Skin epidermis (tissue), 12 donors: Measurements from ENCODE around the gene KCNIP3.

Experiments
- H3K27ac ChIP-seq, 21 experiments: fragments of 200-600 bp; sonication (generic) in 11 of 21; one replicate each; pipeline ENCODE4 v1.5.0; 2020; ENCODE audit warnings: mild to moderate bottlenecking in 3 of 21, inconsistent platforms in 2 of 21, moderate library complexity in 2 of 21
- H3K4me3 ChIP-seq, 7 experiments: fragments of 200-600 bp; sonication (generic) in 2 of 7; one replicate each; pipeline ENCODE4 v1.5.0; 2020; ENCODE audit warnings: inconsistent platforms in 2 of 7, mild to moderate bottlenecking in 2 of 7, moderate library complexity in 1 of 7

KCNIP3 gene

DNA sequence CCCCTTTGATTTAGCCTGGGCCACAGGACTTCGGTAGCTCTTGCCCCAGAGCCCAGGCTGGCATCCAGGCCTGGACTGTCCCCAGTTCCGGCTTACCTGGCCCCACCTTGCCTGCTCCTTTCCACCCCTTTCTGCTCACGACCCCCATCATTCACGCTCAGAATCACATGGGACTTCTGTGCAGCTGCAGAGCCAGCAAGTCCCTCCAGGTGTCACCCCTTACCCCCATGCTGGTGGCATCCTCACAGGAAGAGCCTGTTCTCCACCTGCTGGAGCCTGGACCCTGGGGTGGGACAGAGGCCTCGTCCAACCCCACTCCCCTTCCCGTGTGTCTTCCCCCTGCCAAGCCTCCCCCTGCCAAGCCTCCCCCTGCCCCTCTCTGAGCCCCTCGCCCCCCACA is 7.9 kb upstream of the KCNIP3 start:
- H3K4me3 ChIP-seq = no peak overlapping the region
- H3K27ac ChIP-seq = no peak overlapping the region

DNA sequence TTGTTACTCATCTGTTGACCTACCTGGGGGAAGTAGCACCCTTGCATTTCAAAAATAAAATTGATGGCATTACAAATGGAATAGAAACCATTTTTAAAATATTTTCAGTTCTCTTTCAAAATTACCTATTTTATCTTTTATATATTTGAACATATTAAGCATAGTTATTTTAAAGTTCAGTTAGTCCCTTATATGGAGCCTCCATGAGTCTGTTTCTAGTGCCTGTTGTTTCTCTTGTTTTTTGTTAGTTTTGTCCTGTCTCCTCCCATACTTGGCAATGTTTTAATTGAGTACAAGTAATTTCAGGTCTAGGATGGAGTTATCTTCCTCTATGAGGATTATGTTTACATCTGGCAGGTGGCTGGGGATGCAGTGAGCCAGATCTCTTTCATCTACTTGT is 5.9 kb upstream of the KCNIP3 start:
- Histone ChIP-seq H3K4me3 (no peak overlapping the region), H3K27ac (no peak overlapping the region)

DNA sequence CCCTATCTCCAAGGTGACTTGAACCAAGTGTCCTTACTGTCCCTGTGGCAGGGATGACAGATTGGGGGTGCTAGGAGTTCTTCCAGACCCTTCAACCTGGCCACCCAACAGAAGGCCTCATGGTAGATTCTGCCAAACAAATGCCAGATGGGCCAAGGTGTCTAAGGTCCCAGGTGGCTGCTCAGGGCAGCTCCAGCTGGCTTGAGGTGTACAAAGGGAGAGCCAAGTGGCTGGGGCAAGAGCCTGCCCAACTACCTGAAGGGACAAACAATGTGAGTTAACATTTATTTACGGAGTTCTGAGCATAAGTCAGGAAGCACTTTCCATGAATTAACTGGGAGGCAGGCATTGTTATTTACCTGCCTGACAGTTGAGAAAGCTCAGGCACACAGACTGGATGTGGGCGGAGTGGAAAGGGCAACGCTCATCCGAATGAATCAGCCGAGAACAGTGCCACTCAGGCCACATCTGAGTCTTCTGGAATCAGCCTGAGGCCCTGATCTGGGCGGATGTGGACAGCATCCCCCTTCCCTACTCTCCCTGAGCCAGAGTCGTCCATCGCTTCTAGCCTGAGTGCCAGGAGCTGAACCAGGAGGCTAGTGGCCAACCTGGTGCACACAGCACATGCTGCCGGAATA is 4.4 kb upstream of the KCNIP3 start:
- Histone ChIP-seq H3K4me3 (no peak overlapping the region), H3K27ac (peak overlapping the region in 1 of 21 experiments; percentile 41)

GRCh38 chr2:95294579-95295250 is 2.4 kb upstream of the KCNIP3 start:
- Histone ChIP-seq H3K27ac (no peak overlapping the region), H3K4me3 (no peak overlapping the region)

DNA sequence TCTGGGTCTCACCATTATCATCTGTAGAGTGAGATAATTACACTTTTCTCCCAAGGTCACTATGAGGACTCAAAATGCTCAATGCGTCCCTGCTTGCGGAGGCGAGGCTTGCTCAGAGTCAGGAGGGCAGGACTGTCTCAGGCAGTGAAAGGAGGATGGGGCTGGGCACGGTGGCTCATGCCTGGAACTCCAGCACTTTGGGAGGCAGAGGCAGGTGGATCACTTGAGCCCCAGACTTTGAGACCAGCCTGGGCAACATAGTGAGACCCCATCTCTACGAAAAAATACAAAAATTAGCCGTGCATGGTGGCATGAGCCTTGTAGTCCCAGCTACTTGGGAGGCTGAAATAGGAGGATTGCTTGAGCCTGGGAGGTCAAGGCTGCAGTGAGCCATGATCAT is 1.8 kb upstream of the KCNIP3 start:
- no peak overlapping the region for H3K27ac ChIP-seq
- no peak overlapping the region for H3K4me3 ChIP-seq

- Histone ChIP-seq H3K4me3 (no peak overlapping the region), H3K27ac (no peak overlapping the region)
Measured at GRCh38 chr2:95296011-95296410, 1.1 kb upstream of the KCNIP3 start.

GRCh38 chr2:95297639-95298395 is 670 bp downstream of the KCNIP3 start:
- no peak overlapping the region for H3K27ac ChIP-seq
- H3K4me3 ChIP-seq = no peak overlapping the region

GRCh38 chr2:95298486-95299111 is 1.5 kb downstream of the KCNIP3 start:
- H3K4me3 ChIP-seq = no peak overlapping the region

GRCh38 chr2:95299961-95300360 is 2.8 kb downstream of the KCNIP3 start:
- Histone ChIP-seq H3K4me3 (no peak overlapping the region), H3K27ac (no peak overlapping the region)

More at GRCh38 chr2:95298486-95299111, 1.5 kb downstream of the KCNIP3 start:
- H3K27ac ChIP-seq = no peak overlapping the region

DNA sequence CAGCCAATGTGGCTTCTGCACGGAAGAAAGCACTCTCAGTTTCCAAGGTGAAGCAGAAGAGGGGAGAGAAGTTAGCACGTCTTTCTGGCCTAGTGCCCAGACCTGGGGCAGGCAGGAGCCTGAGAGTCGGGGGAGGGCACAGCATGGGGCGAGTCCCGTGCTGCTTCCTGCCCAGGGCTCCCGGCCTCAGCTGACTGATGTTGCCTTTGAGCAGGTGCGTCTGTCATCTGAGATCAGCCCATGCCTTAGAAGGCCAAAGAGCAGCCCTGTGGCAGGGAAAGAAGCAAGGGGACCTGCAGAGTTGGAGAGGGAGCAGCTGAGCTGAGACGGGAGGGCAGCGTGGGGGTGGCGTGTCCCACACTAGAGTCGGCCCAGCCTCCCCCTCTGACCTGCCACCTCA is 3.3 kb downstream of the KCNIP3 start:
- no peak overlapping the region for H3K4me3 ChIP-seq

DNA sequence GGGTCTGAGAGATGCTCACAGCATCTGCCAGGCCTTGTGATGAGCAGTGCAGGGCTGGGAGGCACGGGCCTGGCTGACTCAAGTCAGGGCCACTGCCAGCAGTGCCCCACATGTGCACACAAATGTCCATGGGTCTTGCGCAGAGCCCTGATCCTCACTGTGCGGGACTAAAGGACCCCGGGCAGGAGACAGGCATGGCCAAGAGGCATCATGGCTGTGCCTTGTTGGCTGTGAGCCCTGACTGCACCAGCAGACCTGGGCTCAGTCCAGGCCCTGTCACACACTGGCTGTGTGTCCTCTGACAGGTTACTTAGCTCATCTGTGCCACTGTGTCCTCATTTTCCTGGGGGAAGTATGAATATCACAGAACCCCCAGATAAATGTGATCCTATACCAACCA is 4.0 kb downstream of the KCNIP3 start:
- H3K4me3 ChIP-seq = no peak overlapping the region
- no peak overlapping the region for H3K27ac ChIP-seq

More for the DNA sequence above, 3.3 kb downstream of the KCNIP3 start:
- H3K27ac ChIP-seq = no peak overlapping the region

- no peak overlapping the region for H3K27ac ChIP-seq
- H3K4me3 ChIP-seq = no peak overlapping the region
Measured at GRCh38 chr2:95301876-95302641, 4.9 kb downstream of the KCNIP3 start.

GRCh38 chr2:95303191-95303919 is 6.2 kb downstream of the KCNIP3 start:
- H3K4me3 ChIP-seq = no peak overlapping the region
- no peak overlapping the region for H3K27ac ChIP-seq

DNA sequence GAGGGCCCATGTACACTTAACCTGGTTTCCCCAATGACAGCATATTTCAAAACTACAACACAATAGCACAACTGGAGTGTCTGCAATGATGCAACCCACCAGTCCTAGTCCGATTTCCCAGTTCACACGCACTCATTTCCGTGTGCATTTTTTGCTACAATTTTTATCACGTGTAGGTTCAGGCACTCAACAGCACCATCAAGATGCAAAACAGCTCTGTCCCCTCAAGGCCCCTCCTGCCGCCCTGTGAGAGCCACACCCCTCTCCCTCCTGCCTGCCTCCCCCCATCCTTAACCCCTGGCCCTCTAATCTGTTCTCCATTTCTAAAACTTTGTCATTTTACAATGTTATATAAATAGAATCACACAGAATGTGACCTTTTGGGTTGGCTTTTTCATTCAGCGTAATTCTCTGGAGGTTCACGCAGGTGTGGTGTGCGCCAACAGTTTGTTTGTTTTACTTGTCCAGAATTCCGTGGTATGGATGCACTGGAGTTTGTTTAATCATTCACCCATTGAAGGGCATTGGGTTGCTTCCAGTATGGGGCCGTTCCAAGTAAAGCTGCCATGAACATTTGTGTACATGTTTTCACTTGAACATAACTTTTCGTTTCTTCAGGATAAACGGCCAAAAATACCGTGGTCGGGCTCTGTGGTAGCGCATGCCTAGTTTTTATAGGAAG is 8.4 kb downstream of the KCNIP3 start:
- Histone ChIP-seq H3K4me3 (no peak overlapping the region), H3K27ac (no peak overlapping the region)

DNA sequence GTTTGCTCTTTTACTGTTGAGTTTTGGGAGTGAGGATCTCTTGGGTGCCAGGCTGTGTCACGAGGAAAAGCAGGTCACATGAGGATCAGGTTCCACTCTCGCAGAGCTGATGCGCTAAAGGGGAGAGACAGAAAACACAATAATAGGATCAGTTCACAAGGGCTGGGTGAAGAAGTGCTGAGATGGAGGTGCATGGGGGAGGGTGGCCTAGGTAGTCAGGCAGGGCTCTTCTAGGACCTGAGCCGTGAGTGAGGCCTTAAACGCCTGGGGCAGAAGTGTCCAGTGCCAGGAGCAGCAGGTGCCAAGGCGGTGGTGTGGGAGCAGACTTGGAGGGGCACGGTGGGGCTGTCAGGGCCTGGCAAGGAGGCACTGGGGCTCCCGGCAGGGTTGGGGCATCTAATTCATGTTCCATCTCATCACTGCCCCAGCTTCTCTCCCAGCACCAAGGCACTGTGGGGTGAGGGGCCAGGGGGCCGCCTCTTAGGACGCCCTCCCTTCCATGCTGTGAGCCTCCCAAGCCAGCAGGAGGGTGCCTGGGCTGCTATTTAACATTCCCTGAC is 9.3 kb downstream of the KCNIP3 start:
- Histone ChIP-seq H3K27ac (peak overlapping the region in 2 of 21 experiments; percentile 14 to 46), H3K4me3 (no peak overlapping the region)

- peak overlapping the region in 3 of 21 experiments; percentile 10 to 46 (median 14) for H3K27ac ChIP-seq
- H3K4me3 ChIP-seq = no peak overlapping the region
Measured at GRCh38 chr2:95307036-95307435, 9.9 kb downstream of the KCNIP3 start.

DNA sequence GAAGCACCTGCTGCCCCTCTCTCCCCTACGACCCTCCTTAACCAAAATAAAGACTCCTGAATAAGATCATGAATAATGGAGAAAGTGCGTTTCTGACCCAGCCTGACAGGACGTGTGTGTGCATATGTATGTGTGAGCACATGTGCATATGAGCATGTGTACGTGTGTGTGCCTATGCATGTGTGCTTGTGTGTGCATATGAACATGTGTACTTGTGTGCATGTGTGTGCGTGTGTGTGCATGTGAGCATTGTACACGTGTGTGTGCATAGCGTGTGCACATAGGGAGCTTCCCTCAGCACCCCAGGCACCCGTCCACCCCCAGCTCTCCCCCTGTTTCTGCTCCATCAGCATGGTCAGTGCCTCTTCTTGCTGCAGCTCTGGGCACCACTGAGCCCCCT is 10.7 kb downstream of the KCNIP3 start:
- H3K27ac ChIP-seq = no peak overlapping the region
- no peak overlapping the region for H3K4me3 ChIP-seq

DNA sequence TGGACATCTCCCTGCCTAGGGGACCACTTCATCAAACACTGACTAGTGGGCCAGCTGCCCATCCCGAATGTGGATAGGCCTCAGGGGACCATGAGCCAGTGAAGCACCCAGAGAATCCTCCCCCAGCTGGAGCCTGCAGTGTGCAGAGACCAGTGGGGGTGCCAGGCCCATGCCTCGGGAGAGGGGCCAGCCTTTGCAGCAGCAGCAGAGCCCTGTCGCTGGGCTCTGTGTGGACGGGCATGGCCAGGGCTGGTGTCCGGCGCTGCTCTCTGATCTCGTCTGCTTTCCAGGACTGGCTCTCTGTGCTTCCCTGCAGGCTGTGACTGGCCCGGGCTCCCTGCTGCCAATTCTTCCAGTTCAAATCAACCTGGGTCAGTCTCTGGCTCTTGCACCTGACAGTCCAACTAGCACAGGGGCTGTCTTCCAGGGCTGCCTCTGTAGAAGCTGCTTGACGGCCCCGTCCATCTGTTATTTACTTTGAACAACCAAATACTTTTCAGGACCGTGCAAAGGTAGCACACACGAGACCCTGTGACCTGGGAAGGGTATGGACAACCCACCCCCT is 11.4 kb downstream of the KCNIP3 start:
- no peak overlapping the region for H3K4me3 ChIP-seq
- no peak overlapping the region for H3K27ac ChIP-seq
